Measurements from ENCODE around the gene TMEM169. TPM values are rescaled to one million over a fixed set of nuclear protein-coding genes. Genes with fewer than 3 reads are reported as not detected.

Gene TMEM169
- polyA plus RNA-seq, 1 experiment: 0.16 TPM

DNA sequence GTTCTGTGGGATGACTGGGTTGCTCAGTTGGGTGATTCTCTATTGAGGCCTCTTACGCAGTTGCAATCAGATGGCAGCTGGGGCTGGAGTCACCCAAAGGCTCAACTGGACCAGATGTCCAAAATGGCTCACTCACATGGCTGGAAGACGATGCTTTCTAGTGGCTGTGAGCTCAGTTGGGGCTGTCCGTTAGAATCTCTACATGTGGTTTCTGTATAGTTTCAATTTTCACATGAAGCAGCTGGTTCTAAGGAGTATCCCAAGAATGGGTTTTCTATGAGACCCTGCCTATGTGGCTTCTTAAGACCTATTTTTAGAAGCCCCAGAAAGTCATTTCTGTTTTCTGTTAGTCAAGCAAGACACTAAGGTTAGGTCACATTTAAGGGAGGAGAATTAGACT, 31.9 kb downstream of the TMEM169 start:
- DNase-seq (ENCODE audit: low read depth, low spot score): no peak
- Histone ChIP-seq H3K27ac (ENCODE audit: low read depth, low read length) (no peak overlapping the region), H3K27me3 (ENCODE audit: control insufficient read depth, insufficient read depth, low read length) (no peaks in the 10 kb centered on the region), H3K4me3 (ENCODE audit: low read depth, low read length) (no peak overlapping the region), H3K9me3 (ENCODE audit: control insufficient read depth, insufficient read depth, low read length) (no peaks in the 10 kb centered on the region)
- POLR2A ChIA-PET: interaction anchor here (1.1 to 1.6 kb wide), 3 partner anchors 12 to 385 kb away, joined by 4 to 5 read pairs (median 5); partner anchors contain the start of gene RPL37A
- CTCF ChIA-PET: interaction anchor here (1.1 to 2.1 kb wide), 7 partner anchors 9 to 403 kb away, joined by 3 to 28 read pairs (median 4); no protein-coding TSS in a partner anchor
- TF ChIP-seq, protein P1, sequence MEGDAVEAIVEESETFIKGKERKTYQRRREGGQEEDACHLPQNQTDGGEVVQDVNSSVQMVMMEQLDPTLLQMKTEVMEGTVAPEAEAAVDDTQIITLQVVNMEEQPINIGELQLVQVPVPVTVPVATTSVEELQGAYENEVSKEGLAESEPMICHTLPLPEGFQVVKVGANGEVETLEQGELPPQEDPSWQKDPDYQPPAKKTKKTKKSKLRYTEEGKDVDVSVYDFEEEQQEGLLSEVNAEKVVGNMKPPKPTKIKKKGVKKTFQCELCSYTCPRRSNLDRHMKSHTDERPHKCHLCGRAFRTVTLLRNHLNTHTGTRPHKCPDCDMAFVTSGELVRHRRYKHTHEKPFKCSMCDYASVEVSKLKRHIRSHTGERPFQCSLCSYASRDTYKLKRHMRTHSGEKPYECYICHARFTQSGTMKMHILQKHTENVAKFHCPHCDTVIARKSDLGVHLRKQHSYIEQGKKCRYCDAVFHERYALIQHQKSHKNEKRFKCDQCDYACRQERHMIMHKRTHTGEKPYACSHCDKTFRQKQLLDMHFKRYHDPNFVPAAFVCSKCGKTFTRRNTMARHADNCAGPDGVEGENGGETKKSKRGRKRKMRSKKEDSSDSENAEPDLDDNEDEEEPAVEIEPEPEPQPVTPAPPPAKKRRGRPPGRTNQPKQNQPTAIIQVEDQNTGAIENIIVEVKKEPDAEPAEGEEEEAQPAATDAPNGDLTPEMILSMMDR (IDR thresholded peaks at IDR 0.05; ENCODE audit: low read depth, low read length): no peak

DNA sequence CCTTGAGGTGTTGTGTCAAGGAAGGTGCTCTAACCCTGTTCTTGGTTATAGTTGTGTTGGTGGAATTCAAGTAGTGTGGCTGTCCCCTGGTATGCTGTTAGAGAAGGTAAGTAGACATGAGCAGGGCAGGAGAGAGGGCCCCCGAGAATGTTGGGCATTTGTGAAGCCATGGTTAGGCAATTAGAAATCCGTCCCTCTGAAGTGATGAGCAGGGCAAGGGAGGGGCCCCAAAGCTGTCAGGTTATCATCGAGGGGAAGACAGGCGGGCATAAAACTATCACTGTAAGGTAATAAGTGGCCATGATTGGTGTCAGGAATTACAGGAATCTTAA, 32.6 kb downstream of the TMEM169 start:
- Histone ChIP-seq H3K4me3 (ENCODE audit: low read depth, low read length) (no peak overlapping the region), H3K27me3 (ENCODE audit: control insufficient read depth, insufficient read depth, low read length) (no peaks in the 10 kb centered on the region), H3K27ac (ENCODE audit: low read depth, low read length) (peak overlapping the region; percentile 42), H3K9me3 (ENCODE audit: control insufficient read depth, insufficient read depth, low read length) (no peaks in the 10 kb centered on the region)
- CTCF ChIA-PET: interaction anchor here (0.5 to 2.1 kb wide), 27 partner anchors 10 to 490 kb away, joined by 3 to 28 read pairs (median 4); no protein-coding TSS in a partner anchor
- POLR2A ChIA-PET: interaction anchor here (0.6 to 1.6 kb wide), 5 partner anchors 11 to 688 kb away, joined by 3 to 10 read pairs (median 5); partner anchors contain the start of genes PECR and RPL37A
- no peak for DNase-seq (ENCODE audit: low read depth, low spot score)
- TF ChIP-seq, protein P1 (IDR thresholded peaks at IDR 0.05; ENCODE audit: low read depth, low read length): no peak

DNA sequence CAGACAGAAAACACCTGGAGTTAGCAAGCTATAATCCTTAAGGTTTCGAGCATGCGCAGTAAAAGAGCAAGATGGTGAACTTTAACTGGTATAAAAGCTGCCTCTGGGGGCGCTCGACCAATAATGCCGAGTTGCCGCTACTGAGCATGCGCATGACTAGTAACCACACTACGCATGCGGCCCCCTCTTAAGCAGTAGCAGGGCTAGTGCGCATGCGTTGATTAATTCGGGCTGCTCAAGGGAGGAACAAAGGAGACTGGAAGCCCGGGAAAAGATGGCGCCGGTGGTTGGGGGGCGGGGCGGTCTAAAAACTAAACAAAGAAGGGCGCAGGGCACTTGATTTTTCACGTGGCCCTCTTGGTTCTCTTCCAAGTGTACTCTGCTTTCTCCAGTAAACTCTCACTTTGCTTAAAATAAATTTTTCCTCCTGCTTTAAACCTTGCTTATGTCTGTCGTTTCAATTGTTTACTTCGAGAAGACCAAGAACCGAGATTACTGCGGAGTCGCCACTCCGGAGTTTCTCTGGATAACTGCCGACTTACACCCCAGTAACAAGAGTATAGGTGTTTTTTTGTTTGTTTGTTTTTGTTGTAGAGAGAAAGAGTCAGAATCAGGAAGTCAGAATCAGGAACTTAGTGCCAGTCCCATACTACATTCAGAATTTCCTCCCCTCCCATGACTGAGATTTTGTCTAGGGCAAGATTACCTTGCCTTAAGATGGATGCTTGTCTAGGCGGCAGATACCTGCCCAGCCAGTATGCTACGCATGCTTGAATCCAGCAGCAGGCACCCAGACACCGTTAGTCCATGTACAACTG, 33.2 kb downstream of the TMEM169 start:
- Histone ChIP-seq H3K9me3 (ENCODE audit: control insufficient read depth, insufficient read depth, low read length) (no peaks in the 10 kb centered on the region), H3K4me3 (ENCODE audit: low read depth, low read length) (peak overlapping the region; percentile 59), H3K27ac (ENCODE audit: low read depth, low read length) (peak overlapping the region; percentile 84), H3K27me3 (ENCODE audit: control insufficient read depth, insufficient read depth, low read length) (no peaks in the 10 kb centered on the region)
- peak; percentile 99 for DNase-seq (ENCODE audit: low read depth, low spot score)
- CTCF ChIA-PET: interaction anchor here (0.5 to 2.1 kb wide), 27 partner anchors 10 to 491 kb away, joined by 3 to 28 read pairs (median 4); no protein-coding TSS in a partner anchor
- POLR2A ChIA-PET: interaction anchor here (0.6 to 1.6 kb wide), 5 partner anchors 11 to 689 kb away, joined by 3 to 10 read pairs (median 5); partner anchors contain the start of genes PECR and RPL37A
- TF ChIP-seq, protein P1 (IDR thresholded peaks at IDR 0.05; ENCODE audit: low read depth, low read length): peak; percentile 87

DNA sequence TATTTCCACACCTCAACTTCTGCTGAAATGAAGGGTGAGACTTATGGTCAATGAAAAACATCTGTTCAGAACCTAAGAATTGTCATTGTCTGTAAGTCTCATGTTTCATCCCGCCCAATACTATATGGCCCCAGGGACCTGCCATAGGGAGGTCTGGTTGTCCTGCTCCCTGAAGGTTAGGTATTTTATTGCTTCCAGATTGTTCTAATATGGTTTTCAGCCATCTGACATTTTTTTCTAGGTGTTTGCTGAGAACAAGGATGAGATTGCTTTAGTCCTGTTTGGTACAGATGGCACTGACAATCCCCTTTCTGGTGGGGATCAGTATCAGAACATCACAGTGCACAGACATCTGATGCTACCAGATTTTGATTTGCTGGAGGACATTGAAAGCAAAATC, 34.7 kb downstream of the TMEM169 start:
- TF ChIP-seq, protein P1 (IDR thresholded peaks at IDR 0.05; ENCODE audit: low read depth, low read length): no peak
- no peak overlapping the region for H3K4me3 ChIP-seq (ENCODE audit: low read depth, low read length)
- no peak for DNase-seq (ENCODE audit: low read depth, low spot score)
- ChIA-PET POLR2A (no interaction called here), CTCF (no interaction called here)
- no peak overlapping the region for H3K27ac ChIP-seq (ENCODE audit: low read depth, low read length)
- no peaks in the 10 kb centered on the region for H3K27me3 ChIP-seq (ENCODE audit: control insufficient read depth, insufficient read depth, low read length)
- H3K9me3 ChIP-seq (ENCODE audit: control insufficient read depth, insufficient read depth, low read length): no peaks in the 10 kb centered on the region

All from AG04450 (cell line).